Nucleus accumbens (tissue), 56 donors: ENCODE measurements around the gene TBX20.
A peak's percentile ranks its signal among the peaks of the same experiment; 100 is the strongest.
"Not testable (repeated sequence)": the region's sequence is repeated elsewhere in the genome, so short reads cannot be mapped to it uniquely, and the experiment has no call there.

Experiments
- DNase-seq, 56 donors: peaks; one replicate each; lab custom pipeline; 2025; lab: John Stamatoyannopoulos, UW

The TBX20 gene

GRCh38 chr7:35227438-35227837 lies 26.5 kb downstream of the TBX20 start:
- DNase-seq, result not testable (repeated sequence)

GRCh38 chr7:35222445-35222844 lies 31.5 kb downstream of the TBX20 start:
- not testable (repeated sequence) for DNase-seq

DNA sequence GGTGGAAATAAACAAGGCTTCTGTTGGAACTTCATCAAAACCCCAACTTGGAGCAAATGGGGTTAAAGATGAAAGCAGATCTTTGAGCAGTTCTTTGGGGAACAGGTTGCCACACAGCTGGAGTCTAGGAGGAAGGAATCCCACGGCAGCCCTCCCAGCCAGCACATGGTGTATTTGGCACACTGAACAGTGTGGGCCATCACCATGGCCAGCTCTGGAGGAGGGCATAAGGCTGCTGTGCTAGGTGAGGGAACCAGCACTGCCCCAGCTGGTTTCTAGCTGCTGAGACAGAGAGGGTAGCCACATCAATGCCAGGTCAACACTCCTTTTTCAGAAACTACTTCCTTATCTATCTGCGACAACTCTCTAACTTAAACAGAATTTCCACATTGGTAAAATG lies 33.7 kb downstream of the TBX20 start:
- not testable (repeated sequence) for DNase-seq

- not testable (repeated sequence) for DNase-seq
Measured at GRCh38 chr7:35216033-35216432, 37.9 kb downstream of the TBX20 start.

- not testable (repeated sequence) for DNase-seq
Measured at GRCh38 chr7:35215063-35215462, 38.8 kb downstream of the TBX20 start.

- not testable (repeated sequence) for DNase-seq
Measured at GRCh38 chr7:35206924-35207323, 47.0 kb downstream of the TBX20 start.

DNA sequence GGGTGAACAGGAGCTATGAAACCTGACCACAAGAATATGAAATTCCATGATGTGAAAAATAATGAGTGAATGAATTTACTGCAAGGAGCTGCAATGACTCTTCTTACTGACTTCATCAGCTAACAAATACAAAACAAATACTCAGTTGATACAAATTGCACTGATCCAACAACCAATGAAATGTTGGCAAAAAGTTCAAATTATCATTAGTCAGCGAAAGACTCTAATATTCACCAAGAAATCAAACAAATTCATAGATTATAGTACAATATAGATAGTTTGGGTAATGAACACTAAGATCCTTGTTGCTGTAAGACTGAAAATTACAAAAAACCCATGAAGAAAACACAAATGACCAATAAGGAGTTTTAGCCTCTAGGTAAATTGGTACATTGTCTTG lies 49.0 kb downstream of the TBX20 start:
- DNase-seq, result not testable (repeated sequence)

GRCh38 chr7:35204031-35204430 lies 49.9 kb downstream of the TBX20 start:
- not testable (repeated sequence) for DNase-seq

- DNase-seq, result not testable (repeated sequence)
Measured at GRCh38 chr7:35202353-35202752, 51.5 kb downstream of the TBX20 start.

- DNase-seq, result not testable (repeated sequence)
Measured at GRCh38 chr7:35200170-35200569, 53.7 kb downstream of the TBX20 start.

DNA sequence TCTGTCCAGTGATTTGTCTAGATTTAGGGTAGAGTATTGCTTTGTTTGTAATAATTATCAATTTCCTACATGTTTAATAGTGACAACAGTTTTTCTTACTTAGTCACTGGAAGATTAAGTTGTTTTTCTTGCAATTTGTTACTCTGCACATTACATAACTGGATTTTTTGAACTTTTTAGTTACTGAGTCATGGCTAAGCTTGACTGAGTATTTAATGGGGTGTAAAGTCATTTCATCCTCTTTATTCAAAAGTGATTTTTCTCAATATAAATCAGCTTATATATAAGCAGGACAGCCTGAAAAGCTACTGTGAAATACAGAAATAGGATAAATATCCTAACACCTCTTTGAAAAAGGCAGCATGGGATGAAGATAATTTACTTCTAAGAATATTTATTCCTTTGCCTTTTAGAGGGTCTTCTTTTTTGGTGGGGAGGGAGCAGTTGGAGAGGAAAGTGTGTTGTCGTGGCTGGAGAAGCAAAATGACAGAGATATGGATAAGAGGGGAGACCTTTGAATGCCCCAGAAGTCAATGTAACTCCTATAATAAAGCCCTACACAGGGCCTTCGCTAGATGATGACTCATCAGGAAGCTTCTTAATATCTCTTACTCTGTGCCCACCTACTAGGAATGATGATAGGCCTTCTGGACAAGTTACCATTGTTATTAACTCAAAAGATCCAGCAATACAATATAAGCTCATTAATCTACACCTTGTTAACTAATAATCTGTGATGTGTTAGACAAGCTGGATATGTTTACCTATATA lies 55.3 kb downstream of the TBX20 start:
- DNase-seq, result not testable (repeated sequence)

DNA sequence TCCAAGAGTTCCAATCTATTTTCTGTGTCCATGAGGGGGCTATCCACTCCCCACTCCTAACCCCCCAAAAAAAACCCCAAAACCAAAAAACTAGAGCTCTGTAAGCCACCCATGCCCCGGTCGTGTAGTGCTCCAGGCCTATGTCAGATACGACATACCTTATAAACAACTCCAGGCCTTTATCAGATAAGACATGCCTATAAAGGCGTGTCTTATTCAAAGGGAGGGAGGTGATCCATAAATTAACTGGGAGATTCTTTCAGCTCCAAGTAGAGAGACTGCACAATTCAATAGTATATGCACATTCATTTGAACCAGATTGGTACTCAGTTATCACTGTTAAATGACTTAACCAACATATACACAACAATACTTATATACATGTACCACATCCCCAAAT lies 62.3 kb downstream of the TBX20 start:
- not testable (repeated sequence) for DNase-seq

DNA sequence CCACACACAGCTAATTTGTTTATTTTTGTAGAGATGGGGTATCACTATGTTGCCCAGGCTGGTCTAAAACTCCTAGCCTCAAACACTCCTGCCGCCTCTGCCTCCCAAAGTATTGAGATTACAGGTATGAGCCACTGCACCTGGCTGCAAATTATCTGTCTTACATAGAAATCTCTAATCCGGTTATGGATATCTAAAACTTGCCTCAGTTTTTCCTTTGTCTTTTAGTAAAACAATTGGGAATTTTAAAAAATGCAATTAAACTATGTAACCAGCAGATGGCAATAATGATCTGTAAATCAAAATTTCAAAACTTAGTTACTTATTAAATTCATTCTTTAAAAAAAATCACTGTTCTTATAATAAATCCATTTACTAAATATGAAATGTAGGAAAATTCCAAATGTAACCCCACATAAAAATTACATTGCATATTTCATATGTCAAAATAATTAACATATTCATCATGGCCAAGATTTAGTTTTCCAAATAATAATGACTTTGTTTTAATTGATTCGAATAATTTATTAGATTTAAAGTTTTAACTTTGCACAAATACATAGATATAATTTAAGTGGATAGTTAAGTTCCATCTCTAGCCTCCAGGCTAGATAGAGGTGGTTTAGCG lies 63.6 kb downstream of the TBX20 start:
- not testable (repeated sequence) for DNase-seq

- peak in 21 of 56 donors; percentile 3 to 47 (median 24) for DNase-seq
Measured at GRCh38 chr7:35186751-35187150, 67.1 kb downstream of the TBX20 start.

DNA sequence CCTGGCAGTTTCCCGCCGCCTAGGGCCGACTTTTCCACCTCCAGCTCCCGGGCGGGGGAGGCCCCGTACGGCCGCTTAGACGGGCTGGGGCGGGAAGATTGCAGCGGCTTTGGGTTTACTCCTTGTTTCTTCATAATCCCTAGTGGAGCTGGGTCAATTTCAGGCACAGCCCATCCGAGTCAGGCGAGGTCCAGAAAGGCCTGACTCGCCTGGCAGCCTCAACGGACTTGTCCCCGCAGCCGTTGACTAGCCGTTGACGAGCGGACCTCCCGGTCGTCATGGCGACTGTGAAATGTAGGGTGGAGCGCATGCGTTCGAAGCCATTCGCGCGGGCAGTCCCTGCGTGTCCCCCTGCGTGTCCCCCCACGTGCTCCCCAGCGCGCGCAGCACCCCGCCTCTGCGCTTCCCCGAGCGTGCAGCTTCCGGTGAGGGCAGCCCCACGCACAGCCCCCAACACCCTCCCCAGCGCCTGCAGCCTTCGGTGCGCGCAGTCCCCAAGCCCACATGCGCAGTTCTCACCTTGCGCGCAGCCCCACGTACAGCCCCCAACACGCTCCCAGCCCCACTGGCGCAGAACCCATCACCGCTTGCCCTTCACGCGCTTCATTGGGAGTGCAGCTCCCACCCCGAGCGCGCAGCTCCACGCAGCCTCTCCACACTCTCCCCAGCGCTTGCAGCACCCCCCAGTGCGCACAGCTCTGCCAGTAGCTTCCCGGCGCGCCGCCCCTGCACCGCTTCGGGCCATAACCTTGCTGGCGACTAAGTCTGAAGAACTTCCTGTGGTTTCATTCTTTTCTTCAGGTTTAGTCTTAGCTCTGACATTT lies 67.8 kb downstream of the TBX20 start:
- DNase-seq, result peak in 48 of 56 donors; percentile 1 to 90 (median 66)

DNA sequence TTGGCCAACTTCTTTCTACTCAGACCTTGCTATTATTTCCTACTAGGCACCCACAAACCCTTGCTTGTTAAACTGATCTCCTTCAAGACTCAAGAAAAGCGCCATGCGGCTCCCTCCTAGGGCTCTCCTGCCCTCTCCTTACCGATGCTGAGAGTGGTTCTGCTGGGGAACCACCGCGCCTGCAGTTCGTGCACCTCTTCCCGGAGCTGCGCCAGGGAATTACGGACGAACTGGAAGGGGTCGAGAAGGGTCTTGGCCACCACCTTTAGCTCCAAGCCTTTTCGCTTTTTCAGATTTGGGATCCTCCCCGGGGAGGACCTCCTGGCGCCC lies 68.4 kb downstream of the TBX20 start:
- not testable (repeated sequence) for DNase-seq

GRCh38 chr7:35184961-35185360 lies 68.9 kb downstream of the TBX20 start:
- DNase-seq, result not testable (repeated sequence)

DNA sequence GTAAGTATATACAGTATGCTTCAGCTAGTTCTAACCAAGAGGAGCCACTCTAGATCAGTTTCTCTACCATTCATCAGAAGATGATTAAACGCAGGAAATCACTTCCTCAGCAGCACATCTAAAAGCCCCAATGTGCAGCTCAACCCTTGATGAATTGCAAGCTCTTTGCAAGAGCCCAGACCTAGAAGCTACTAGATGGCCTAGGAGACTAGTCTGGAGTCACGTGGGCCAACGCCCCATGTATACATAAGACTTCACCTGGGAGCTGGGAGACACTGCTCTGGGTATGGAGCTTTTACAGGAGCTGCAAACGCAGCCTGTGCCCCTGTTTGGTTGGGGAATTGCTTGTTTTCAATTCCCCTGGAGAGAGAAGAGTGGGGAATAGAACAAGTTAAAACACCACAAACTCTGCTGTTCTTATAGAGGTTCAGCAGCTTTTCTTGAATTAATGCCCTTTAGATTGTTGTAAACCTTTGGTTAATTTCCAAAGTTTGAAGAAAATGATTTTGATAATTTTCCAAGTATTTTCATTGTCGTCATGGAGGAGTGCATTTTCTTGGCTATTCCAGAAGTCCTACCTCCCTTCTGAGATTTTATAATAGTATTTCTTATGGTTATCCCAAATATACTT lies 69.9 kb downstream of the TBX20 start:
- DNase-seq, result not testable (repeated sequence)

- not testable (repeated sequence) for DNase-seq
Measured at GRCh38 chr7:35180665-35181064, 73.2 kb downstream of the TBX20 start.

- not testable (repeated sequence) for DNase-seq
Measured at GRCh38 chr7:35173176-35173575, 80.7 kb downstream of the TBX20 start.

- DNase-seq, result not testable (repeated sequence)
Measured at GRCh38 chr7:35172131-35172530, 81.8 kb downstream of the TBX20 start.
